ENCODE measurements around the gene ETS1. TPM values are rescaled to one million over a fixed set of nuclear protein-coding genes. Genes with fewer than 3 reads are reported as not detected.

ETS1 gene
- total RNA-seq, 1 experiment from 2014 or later = 66.4 TPM

- in situ Hi-C loops (cut with HindIII; ENCODE audit: low pct_unique_long_range_greater_than_20kb, low sequenced_read_pairs) (no loop called here), intact Hi-C loops (cut with micrococcal nuclease; ENCODE audit: unreplicated experiment) (no loop called here)
- Histone ChIP-seq H3K4me3 (ENCODE audit: low read depth in 2 of 2, low read length in 2 of 2) (no peak overlapping the region), H3K9me3 (ENCODE audit: control insufficient read depth, insufficient read depth, low read depth, low read length) (no peaks in the 10 kb centered on the region), H3K36me3 (ENCODE audit: control insufficient read depth, insufficient read depth, low read length) (peaks cover 35% of the 10 kb centered on the region), H3K4me1 (ENCODE audit: control insufficient read depth, insufficient read depth, low read length) (no peaks in the 10 kb centered on the region), H3K27me3 (ENCODE audit: control insufficient read depth, insufficient read depth, low read length) (no peaks in the 10 kb centered on the region), H3K27ac (ENCODE audit: low read length) (no peak overlapping the region)
- no TSS peak for BruUV-seq (replicated peaks)
- peak; percentile 78 for ATAC-seq
- ChIA-PET CTCF (interaction anchor here (1.9 kb wide), 1 partner anchor 148 kb away, joined by 7 read pairs; no protein-coding TSS in a partner anchor), POLR2A (no interaction called here)
- no peak for TF ChIP-seq REST (IDR thresholded peaks at IDR 0.05; ENCODE audit: insufficient read depth in 1 of 2, low read depth in 2 of 2, low read length in 1 of 2)
- TF ChIP-seq CTCF (IDR thresholded peaks at IDR 0.05) = peak; percentile 79
- DNase-seq (ENCODE audit: low read depth, low spot score) = no peak
These were observed 103.2 kb downstream of the ETS1 start for GRCh38 chr11:128484172-128484571.

GRCh38 chr11:128483211-128483788, 104.1 kb downstream of the ETS1 start:
- in situ Hi-C loops (cut with HindIII; ENCODE audit: low pct_unique_long_range_greater_than_20kb, low sequenced_read_pairs) (no loop called here), intact Hi-C loops (cut with micrococcal nuclease; ENCODE audit: unreplicated experiment) (no loop called here)
- no peak overlapping the region for H3K27ac ChIP-seq (ENCODE audit: low read length)
- no peak overlapping the region for H3K4me3 ChIP-seq (ENCODE audit: low read depth in 2 of 2, low read length in 2 of 2)
- POLR2A ChIA-PET = no interaction called here
- ATAC-seq = no peak
- DNase-seq (ENCODE audit: low read depth, low spot score) = no peak
- no peaks in the 10 kb centered on the region for H3K4me1 ChIP-seq (ENCODE audit: control insufficient read depth, insufficient read depth, low read length)
- CTCF ChIA-PET = interaction anchor here (0.6 to 1.9 kb wide), 2 partner anchors 149 to 313 kb away, joined by 6 to 7 read pairs; no protein-coding TSS in a partner anchor
- H3K36me3 ChIP-seq (ENCODE audit: control insufficient read depth, insufficient read depth, low read length) = peaks cover 40% of the 10 kb centered on the region
- TF ChIP-seq TCF7L2 (IDR thresholded peaks at IDR 0.05; ENCODE audit: low read depth, low read length) (no peak), CTCF (IDR thresholded peaks at IDR 0.05) (no peak), POLR2AphosphoS5 (IDR thresholded peaks at IDR 0.05; ENCODE audit: low read depth, low read length) (no peak), SIN3A (IDR thresholded peaks at IDR 0.05; ENCODE audit: borderline replicate concordance, insufficient read depth, low read depth, low read length) (no peak), REST (IDR thresholded peaks at IDR 0.05; ENCODE audit: insufficient read depth in 1 of 2, low read depth in 2 of 2, low read length in 1 of 2) (no peak)
- H3K27me3 ChIP-seq (ENCODE audit: control insufficient read depth, insufficient read depth, low read length) = no peaks in the 10 kb centered on the region
- BruUV-seq (replicated peaks) = no TSS peak
- no peaks in the 10 kb centered on the region for H3K9me3 ChIP-seq (ENCODE audit: control insufficient read depth, insufficient read depth, low read depth, low read length)
